GM12801 (cell line): Measurements from ENCODE around the gene MLEC.

ENCODE experiments used
- CTCF ChIP-seq: IDR thresholded peaks from one replicate; pipeline ENCODE4 v1.5.1; 2011; ENCODE audit warnings: control low read depth; ENCODE audit not compliant: insufficient read length; ENCODE audit errors: extremely low read depth

The MLEC gene

GRCh38 chr12:120666571-120667390 lies 20.2 kb upstream of the MLEC start:
- no peak for TF ChIP-seq CTCF

- no peak for TF ChIP-seq CTCF
Measured at GRCh38 chr12:120668091-120668867, 18.7 kb upstream of the MLEC start.

- no peak for TF ChIP-seq CTCF
Measured at GRCh38 chr12:120668868-120669840, 17.8 kb upstream of the MLEC start.

GRCh38 chr12:120670667-120671066 lies 16.3 kb upstream of the MLEC start:
- no peak for TF ChIP-seq CTCF

- no peak for TF ChIP-seq CTCF
Measured at GRCh38 chr12:120674097-120674636, 12.8 kb upstream of the MLEC start.

GRCh38 chr12:120677765-120678473 lies 9.0 kb upstream of the MLEC start:
- TF ChIP-seq CTCF = no peak
